Activated CD4-positive, alpha-beta T cell treated with anti-CD3 and anti-CD28 coated beads for 1 hour (primary cell): ENCODE data around the gene MED17.

Experiments used
- DNase-seq: peaks from one replicate; pipeline ENCODE4 v3.0.0-alpha.2; 2020

The MED17 gene

DNA sequence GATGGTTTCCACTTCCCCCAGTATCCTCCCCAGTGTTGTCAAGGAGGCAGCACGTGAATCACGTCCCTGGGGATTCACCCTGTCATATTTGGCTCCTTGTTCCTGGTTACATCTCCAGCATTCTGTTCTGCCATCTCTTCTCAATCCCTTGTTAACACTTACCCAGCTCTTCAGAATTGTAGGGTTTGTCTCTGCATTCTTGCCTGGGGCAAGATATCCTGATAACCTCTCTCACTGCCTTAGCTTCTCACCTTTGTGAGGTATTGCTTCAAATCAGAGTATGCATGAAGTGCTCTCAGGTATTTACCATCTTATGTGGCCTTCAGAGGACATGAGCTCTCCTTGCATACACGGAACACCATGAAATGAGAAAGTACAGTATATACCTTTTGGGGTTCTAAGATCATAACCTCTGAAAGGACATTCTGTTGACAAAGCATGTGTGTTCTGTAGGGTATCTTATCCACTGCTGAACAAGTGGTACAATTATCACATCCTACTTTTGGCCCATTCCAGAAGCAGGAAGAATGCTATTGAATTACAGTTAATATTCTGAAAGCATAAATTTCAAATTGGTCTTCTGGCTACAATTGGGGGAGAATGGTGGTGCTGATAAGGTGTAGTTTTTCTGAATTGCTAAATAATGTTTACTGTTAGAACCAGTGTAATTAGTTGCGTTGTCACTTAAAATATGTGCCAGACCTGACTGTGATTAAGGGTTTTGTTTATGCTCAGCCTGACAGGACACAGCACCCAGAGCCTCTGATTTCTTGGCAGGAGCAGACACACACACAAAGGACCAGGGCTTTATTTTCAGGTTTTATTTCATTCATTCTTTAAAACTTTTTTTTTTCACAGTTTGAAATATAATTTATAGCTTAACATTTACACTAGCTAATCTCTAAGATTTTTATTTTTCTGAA lies 33.6 kb downstream of the MED17 start:
- no peak for DNase-seq

DNA sequence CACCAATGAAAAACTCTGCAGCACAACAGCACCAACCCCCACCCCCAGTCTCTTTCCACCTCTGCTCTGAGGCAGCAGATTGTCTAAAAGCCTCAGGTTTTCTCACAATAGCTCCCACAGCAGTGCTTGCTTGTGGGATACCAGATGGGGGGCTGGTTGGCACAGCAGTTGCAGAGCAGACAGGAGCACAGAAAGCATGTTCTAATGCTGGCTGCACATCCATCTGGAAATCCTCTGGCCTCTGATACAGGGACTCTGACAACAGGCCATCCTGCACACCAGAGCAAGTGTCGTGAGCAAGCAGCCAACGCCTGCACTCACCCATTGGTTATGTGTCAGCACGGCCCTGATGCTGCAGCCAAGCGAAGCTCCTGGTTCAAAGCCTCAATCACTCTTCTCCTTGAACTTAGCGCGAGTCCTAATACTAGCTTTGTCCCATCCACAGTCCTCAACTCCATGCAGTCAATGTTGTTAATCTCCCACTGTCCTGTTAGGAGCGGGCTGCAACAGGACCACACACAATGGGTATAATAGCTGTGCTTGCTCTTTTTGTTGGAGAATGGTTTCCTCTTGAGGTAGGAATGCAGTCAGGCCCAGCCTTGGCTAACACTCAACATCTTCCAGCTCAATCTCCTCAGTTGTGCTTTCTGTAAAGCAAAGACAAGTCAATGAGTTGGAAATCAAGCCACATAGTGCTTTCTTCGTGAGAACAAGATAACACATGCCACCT lies 36.0 kb downstream of the MED17 start:
- no peak for DNase-seq

DNA sequence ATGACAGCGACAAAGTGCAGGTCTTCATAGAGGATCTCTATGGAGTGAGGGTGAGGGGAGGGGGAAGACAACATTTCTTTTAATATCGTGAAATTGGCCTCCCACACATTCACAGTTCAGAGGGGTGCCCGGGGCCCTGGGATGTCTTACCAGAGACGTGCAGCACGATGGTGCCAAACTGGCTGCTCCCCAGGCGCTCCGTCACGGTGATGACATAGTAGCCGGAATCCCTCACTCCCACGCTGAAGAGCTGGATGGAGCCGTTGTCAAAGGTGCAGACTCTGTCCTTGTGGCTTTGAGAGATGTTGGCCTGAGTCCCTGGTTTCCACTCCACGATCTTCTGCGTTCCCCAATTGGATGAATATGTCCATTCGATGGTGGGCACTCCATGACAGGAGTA lies 36.8 kb downstream of the MED17 start:
- DNase-seq: no peak

DNA sequence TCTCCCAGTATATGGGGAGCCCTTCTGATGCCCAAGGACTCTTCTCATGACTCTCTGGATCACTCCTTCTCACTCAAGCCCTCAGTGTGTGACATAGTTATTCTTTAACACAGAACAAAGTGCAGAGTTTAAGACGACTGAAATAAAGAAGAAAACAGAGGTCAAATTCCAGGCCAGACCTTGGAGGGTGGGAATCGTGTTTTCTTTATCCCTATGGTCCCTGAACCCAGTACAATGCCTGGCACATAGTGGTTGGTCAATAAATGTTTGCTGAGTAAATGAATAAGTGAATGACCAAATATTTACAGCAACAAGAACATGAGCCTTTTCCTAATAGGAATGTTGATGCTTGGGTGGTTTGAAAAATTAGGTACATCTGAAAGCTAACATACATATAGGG lies 37.5 kb downstream of the MED17 start:
- no peak for DNase-seq

DNA sequence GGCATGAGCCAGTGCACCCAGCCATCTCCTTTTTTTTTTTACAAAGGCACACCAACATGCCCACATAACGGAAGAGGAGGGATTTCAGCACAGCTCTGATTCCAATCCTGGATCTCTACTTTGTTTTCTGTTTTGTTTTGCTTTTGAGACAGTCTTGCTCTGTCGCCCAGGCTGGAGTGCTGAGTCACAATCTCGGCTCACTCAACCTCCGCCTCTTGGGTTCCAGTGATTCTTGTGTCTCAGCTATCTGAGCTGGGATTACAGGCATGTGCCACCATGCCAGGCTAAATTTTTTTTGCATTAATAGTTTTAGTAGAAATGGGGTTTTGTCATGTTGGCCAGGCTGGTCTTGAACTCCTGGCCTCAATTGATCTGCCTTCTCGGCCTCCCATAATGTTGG lies 38.3 kb downstream of the MED17 start:
- DNase-seq: no peak

DNA sequence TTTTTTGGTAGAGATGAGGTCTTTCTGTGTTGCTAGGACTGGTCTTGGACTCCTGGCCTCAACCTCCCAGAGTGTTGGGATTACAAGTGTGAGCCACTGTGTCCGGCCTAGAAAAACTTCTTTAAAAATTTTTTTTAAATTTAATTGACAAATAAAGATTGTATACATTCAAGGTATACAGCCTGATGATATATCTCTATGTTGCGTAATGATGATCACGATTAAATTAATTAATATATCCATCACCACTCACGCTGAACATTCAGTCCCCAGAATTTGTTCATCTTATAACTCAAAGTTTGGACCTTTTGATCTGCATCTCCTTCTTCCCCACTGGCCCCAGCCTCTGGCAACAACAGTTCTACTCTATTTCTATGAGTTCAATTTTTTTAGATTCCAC lies 39.1 kb downstream of the MED17 start:
- DNase-seq: no peak

DNA sequence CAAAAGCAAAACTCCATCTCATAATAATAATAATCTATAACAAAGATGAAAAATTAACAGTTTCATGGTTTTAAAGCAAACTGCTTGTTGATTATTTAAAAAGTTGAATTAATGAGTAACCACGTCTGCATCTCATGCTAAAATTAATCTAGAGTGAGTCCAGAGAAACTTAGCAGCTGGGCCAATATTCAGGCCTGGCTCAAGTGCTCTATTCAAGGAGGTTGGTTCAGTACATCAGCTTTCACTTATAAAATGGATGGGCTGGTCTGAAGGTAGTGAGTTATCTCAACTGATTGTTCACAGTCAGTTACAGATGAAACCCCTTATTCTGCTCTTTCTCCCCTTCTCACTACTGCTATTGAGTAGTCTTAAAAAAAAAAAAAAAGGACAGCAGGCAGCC lies 43.3 kb downstream of the MED17 start:
- DNase-seq: no peak

DNA sequence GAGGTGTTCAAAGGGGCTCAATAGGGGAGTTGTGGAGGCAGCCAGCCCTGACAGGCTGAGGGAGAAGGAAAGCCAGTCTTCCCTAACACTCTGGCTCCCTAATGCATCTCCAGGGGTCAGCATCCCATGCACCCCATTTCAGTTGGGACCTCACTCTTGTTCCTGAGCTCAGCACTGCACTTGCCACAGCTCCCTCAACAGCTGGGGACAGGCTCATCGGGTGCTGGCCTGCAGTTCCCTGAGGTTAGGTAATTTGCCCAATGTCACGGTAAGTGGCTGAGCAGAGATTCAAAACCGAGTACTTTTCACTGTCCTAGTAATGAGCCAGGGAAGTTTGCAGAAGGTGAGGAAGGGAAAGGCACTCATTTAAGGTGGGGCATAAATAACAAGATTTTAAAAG lies 45.5 kb downstream of the MED17 start:
- DNase-seq: no peak

DNA sequence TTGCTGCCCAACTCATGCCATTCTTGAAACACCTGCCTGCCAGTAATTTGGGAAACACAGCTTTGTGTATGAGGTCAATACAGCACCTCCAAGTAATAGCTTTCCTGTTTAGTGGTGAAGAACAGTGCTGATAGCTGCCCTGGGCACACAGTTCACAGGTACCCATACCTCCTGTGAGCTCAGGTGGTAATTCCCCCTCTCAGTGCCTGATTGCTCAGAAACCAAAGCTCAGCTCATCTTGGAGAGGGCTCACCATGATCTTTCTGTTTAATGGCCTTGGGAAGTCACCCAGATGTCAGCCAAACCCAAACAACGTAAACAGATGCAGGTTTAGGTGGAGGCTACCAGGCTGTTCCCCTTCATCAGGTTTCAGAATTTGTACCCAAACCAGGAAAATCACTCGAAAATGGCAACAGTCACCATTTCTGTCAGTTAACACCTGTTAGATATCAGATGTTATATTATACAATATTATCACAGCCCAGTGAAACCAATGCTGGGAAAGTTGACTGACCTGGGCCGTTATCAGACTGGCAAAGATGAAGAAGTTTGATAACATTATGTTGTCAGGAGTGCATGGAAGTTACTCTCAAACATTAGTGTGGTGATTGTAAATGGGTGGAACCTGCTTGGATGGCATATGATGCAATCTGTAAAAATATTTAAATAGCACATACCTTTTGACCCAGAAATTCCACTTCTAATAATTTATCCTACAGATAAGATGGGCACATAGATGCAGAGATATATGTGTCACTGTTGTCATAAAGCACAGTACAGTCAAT lies 47.5 kb downstream of the MED17 start:
- no peak for DNase-seq

DNA sequence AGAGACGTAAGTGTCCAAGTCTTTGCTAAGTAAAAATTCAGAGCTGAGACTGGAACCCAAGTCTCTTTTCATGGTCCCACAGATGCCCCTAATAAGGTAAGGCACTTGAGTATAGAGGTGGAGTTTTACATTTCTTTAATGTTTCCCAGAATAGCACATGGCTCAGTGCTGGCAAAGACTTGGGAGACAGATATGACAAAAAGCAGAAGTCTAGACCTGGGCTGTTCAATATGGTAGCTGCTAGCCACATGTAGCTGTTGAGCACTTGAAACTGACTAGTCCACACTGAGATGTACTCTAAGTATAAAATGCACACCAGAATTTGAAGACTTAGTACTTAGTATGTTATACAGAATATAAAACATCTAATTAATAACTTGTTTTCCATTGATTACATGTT lies 48.7 kb downstream of the MED17 start:
- no peak for DNase-seq

DNA sequence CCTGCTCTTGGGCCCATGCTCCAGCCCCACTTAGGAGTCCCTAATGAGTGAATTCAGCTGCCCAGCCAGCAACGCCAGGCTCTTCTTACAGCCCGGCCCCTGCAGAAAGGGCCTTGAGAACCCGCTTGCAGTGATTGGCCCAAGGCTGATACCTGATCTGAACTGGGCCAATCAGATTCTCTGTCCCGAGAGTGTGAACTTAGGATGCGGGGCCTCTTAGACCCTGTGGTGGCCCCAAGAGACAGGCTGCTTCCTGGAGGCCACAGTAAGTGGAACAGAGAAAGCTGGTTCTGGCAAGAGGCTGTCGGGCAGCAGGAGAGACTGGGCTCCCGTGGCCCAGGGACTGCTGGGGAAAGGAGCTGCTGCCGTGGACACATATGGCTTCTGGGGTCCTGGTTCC lies 54.9 kb downstream of the MED17 start:
- DNase-seq: no peak

DNA sequence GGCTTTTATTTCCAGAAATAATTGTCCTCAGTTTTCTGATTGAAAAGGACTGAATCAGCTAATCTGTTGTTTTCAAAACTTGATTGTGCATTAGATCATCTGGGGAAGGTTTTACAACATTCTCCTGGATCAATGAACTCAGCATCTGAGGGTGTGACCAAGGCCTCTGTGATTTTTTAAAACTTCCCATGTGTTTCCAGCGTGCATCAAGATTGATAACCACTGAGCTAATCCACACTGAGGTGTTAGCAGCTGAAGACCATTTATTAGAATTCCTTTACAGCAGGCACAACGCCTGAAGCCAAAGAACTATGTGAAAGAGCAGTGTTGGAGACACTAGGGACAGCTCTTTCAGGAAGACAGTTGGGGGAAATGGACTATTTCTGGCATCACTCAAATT lies 56.1 kb downstream of the MED17 start:
- DNase-seq: no peak

DNA sequence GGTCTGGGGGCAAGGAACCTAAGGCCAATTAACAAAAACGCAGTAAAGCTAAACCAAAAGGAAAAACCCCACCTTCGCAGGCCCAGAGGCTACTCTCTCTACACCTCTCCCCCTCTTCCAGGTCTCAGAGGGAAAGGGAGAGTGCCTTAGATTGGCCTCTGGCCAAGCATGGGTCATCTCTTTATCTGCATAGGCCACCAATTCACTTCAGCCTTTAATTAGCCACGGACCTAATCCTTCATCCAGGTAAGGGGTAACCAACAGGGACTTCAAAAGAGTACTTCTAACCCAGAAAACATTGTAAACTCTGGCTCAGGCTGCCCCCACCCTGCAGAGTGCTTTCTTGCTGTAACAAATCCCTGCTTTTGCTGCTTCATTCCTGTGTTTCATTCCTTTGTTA lies 56.9 kb downstream of the MED17 start:
- no peak for DNase-seq

DNA sequence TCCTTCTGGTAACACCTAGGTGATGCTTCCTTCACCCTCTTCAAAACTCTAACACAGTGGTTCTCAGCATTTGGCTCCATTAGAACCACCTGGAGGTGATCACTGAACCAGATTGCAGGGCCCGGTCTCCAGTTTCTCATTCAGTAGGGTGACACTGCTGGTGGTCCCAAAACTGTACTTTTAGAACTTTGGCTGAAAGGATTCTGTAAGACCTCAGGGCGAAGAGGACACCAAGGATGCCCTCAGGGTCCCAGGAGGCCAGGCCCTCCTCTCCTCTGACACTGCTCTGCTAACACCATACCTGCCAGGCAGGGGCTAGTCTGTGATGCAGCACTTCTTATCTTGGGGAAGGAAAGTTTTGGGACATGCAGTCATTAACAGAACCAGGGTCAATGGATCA lies 57.4 kb downstream of the MED17 start:
- no peak for DNase-seq

DNA sequence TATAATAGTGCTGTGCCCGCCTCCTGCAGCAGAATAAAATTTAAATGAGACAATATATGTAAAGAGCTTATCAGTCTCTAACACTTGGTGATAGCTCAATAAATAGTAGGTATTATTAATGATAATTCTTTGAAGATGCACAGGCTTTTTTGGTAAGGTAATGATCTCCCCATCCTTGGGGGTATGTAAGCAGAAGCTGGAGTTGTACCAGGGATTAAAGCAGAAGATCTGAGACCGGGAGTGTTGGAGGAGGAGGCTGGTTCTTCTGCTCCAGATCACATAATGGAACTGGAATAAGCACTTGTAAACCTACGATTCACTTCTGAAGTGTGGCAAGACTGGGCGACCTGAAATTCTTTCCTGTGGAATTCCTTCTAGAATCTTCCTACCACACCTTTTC lies 58.0 kb downstream of the MED17 start:
- no peak for DNase-seq

DNA sequence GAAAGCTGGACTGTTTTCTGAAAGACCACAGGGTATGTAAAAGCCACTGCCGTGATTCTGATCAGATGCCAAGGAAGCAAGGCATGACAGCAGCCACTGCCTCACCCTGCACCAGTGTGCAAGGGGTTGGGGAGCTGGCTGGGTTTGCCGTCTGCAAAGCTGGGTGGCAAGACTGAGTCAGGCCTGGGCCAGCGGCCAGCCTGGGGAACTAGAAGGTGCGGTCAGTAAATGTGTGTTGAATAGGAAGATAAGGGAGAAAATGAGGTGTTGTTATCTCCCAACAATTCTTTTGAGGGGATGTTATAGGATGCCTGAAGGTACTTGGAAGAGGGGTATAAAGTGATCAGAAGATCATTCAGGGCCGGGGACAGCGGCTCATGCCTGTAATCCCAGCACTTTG lies 58.4 kb downstream of the MED17 start:
- DNase-seq: no peak

DNA sequence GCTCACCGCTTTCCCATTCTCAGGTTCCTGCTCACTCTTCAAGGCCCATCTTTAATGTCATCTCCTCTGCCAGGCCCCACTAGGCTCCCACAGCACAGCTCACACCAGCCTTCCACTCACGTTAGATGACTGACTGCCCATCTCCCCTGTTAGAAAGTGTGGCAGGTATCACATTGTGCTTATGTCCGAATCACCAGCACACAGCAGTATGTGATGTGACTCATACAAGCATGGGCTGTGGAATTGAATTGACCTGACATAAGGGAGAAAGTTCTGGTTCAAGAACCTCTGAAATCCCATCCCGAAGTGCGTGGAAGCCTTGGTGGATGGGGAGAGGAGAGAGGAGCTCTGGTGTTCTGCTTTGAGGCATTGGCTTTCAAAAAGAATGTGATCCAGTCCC lies 59.8 kb downstream of the MED17 start:
- no peak for DNase-seq

DNA sequence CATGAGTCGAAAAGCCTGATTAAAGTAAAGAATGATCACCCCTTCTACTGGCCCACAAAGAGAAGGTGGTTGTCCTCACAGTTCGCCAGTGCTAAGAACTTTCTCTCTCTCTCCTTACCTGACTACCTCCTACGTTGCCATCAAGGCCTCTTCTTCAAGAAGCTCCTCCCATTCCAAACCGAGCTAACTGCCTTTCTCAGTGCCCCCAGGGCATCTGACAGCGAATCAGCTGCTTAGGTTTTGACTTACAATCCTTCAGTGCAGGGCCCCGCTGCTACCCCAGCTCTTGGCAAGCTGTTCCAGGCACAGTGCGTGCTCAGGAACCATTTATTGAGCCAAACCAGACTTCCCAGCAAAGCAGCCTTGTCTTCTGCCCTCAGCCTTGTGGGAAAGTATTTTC lies 60.5 kb downstream of the MED17 start:
- no peak for DNase-seq

DNA sequence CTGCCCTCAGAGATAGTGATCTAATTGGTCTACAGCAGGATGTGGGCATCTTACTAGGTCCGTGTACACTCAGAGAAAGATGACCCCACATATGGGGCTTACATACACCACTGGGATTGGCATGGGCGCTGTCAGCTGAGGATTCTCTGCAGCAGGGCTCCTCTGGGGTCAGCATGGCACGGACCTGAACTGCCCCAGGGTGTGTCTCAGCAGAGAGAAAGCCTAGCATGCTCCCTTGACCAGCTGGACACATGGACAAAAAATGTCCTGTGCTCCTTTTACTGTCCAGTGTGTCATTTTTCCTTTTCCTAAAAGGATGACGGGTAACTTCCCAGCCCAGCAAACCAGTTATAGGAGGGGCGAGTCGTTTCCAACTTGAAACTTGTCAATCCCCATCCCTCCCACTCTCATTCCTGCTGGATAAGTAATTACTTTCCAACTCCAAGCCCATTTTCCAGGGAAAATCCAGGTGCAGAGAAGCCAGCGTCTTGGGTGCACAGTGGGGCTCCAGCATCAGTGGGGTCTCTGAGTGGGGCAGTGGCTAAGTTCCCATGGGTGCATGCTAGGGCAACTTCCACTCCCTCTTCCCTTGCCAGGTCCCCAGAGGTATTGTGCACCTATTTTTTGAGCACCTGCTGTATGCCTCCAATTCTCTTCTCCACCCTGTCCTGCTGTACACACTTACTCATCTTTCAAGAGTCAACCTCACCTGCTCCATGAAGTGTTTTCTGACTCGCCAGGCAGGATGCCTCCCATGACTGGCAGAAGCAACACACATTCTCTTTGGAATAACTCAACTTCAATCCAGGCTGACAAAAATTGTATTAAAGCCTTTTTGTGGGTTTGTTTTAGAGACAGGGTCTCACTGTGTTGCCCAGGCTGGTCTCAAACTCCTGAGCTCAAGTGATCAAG lies 61.4 kb downstream of the MED17 start:
- no peak for DNase-seq

DNA sequence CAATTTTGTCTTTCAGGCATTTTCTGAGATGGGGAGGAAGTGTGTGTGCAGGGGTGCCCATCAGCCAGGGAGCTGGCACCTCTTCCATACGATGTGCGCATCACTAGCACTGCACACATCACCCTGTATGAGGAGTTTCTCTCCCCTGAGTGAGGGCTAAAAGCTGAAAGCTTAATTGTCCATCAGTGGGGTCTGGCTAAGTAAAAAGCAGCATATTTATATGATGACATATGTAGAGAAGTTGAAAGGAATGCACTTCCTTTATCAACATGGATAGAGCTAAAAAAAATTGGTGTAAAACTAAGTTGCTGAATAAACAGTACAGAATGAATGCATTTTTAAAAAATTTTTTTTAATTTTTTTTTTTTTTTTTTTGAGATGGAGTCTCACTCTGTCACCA lies 62.3 kb downstream of the MED17 start:
- no peak for DNase-seq

DNA sequence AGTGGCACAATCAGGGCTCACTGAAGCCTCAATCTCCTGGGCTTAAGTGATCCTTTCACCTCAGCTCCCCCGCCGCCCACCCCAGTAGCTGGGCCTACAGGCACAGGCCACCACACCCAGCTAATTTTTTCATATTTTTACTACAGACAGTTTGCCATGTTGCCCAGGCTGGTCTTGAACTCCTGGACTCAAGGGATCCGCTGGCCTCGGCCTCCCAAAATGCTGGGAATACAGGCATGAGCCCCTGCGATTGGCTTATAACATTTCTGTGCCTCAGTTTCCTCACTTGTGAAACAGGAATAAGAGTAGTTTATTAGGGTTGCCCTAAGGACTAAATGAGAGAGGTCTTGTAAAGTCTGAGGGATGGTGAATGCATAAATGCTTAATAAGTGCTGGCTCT lies 65.1 kb downstream of the MED17 start:
- DNase-seq: no peak

DNA sequence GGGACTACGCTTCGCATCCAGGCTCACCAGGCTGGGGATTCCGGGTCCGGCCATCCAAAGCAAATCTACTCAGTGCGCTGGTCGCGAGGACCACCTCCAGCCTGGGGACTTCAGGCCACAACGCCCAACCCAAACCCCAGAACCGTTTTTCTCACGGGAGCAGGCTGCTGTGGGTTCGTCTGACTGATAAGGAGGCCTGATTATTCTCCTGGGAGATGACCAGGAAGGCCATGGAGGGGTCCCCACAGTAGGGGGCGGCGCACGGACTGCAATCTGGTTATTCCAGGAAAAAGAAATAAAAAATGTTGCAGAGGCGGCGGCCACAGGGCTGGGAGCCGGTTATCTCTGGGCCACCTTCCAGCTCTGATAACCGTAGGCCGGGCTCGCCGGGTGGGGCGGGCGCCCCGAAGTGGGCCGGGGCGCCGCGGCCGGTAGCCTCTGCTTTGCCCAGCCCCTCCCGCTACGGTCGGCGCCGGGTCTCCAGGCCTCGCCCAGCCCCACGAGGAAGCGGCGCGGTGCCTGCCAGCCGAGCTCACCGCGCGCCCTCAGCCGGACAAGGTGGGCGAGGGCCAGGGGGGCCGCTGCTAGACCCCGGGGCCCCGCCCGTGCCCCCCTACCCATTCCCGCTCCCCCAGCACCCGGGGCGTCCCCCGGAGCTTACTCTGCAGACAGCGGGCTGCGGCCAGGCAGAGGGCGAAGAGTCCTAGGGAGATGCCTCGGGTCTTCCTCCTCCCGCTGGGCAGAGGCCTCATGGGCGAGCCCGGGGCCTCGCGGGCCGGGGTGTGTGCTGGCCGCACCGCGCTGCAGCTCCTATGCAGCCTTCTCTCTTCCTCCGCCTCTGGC lies 65.9 kb downstream of the MED17 start:
- DNase-seq: no peak
